H9 (cell line): Measurements from ENCODE around the gene ANKDD1A. TPM values are rescaled to one million over a fixed set of nuclear protein-coding genes. Genes with fewer than 3 reads are reported as not detected.

Experiments used
- DNase-seq: peaks from one replicate; pipeline ENCODE4 v3.0.0-alpha.2; 2017
- H2AFZ ChIP-seq: one replicate; pipeline ENCODE4 v1.6.1; 2013; ENCODE audit warnings: mild to moderate bottlenecking, low read length, control low read depth, moderate library complexity
- H2AK5ac ChIP-seq: 2 replicates; pipeline ENCODE4 v1.6.1; 2013; ENCODE audit warnings: low read length, control low read depth, mixed read lengths; ENCODE audit not compliant: insufficient read length
- H2BK120ac ChIP-seq: one replicate; pipeline ENCODE4 v1.6.1; 2013; ENCODE audit warnings: low read depth, mild to moderate bottlenecking, low read length, control low read depth, inconsistent platforms; ENCODE audit not compliant: poor library complexity, severe bottlenecking
- H2BK12ac ChIP-seq: 2 replicates; pipeline ENCODE4 v1.6.1; 2013; ENCODE audit warnings: low read length, control low read depth, mixed read lengths, low read depth; ENCODE audit not compliant: insufficient read length
- H2BK15ac ChIP-seq: 2 replicates; pipeline ENCODE4 v1.6.1; 2013; ENCODE audit warnings: low read depth, low read length, control low read depth
- H2BK20ac ChIP-seq: one replicate; pipeline ENCODE4 v1.6.1; 2013; ENCODE audit warnings: low read depth, mild to moderate bottlenecking, low read length, control low read depth, inconsistent platforms; ENCODE audit not compliant: poor library complexity, severe bottlenecking
- H2BK5ac ChIP-seq: 2 replicates; pipeline ENCODE4 v1.6.1; 2013; ENCODE audit warnings: low read length, control low read depth, mixed read lengths; ENCODE audit not compliant: insufficient read length
- H3K14ac ChIP-seq: 2 replicates; pipeline ENCODE4 v1.6.1; 2013; ENCODE audit warnings: low read length, control low read depth; ENCODE audit not compliant: insufficient read depth
- H3K18ac ChIP-seq: 2 replicates; pipeline ENCODE4 v1.6.1; 2013; ENCODE audit warnings: low read depth, mild to moderate bottlenecking, mixed read lengths, low read length, control low read depth; ENCODE audit not compliant: insufficient read length
- H3K23ac ChIP-seq: 2 replicates; pipeline ENCODE4 v1.6.1; 2013; ENCODE audit warnings: low read length, control low read depth, mixed read lengths, low read depth; ENCODE audit not compliant: insufficient read length
- H3K23me2 ChIP-seq: 2 replicates; pipeline ENCODE4 v1.6.1; 2013; ENCODE audit warnings: low read depth, mild to moderate bottlenecking, mixed read lengths, low read length, control low read depth; ENCODE audit not compliant: insufficient read length, poor library complexity, severe bottlenecking
- H3K27ac ChIP-seq: 2 replicates; pipeline ENCODE4 v1.5.1; 2013; ENCODE audit warnings: low read length, control low read depth, mixed read lengths, low read depth; ENCODE audit not compliant: insufficient read length
- H3K27me3 ChIP-seq: 2 replicates; pipeline ENCODE4 v1.6.1; 2013; ENCODE audit warnings: low read length, control low read depth, inconsistent platforms; ENCODE audit not compliant: insufficient read depth
- H3K4ac ChIP-seq: 2 replicates; pipeline ENCODE4 v1.6.1; 2013; ENCODE audit warnings: low read depth, mild to moderate bottlenecking, control low read depth, inconsistent platforms, low read length, moderate library complexity
- H3K4me1 ChIP-seq: 2 replicates; pipeline ENCODE4 v1.6.1; 2013; ENCODE audit warnings: low read length, control low read depth, inconsistent platforms; ENCODE audit not compliant: insufficient read depth
- H3K4me2 ChIP-seq: 2 replicates; pipeline ENCODE4 v1.6.1; 2013; ENCODE audit warnings: low read length, control low read depth, mixed read lengths; ENCODE audit not compliant: insufficient read length, insufficient read depth
- H3K56ac ChIP-seq: 2 replicates; pipeline ENCODE4 v1.6.1; 2013; ENCODE audit warnings: low read depth, mild to moderate bottlenecking, mixed read lengths, low read length, control low read depth; ENCODE audit not compliant: insufficient read length
- H3K79me1 ChIP-seq: 2 replicates; pipeline ENCODE4 v1.6.1; 2013; ENCODE audit warnings: low read depth, mild to moderate bottlenecking, moderate library complexity, low read length, control low read depth, inconsistent platforms; ENCODE audit not compliant: insufficient read depth, poor library complexity, severe bottlenecking
- H3K79me2 ChIP-seq: 2 replicates; pipeline ENCODE4 v1.6.1; 2013; ENCODE audit warnings: low read length, control low read depth, inconsistent platforms; ENCODE audit not compliant: insufficient read depth
- H3K9ac ChIP-seq: 2 replicates; pipeline ENCODE4 v1.6.1; 2013; ENCODE audit warnings: low read length, control low read depth, mixed read lengths; ENCODE audit not compliant: insufficient read length; ENCODE audit errors: extremely low read depth
- H3K9me3 ChIP-seq: one replicate; pipeline ENCODE4 v1.6.1; 2013; ENCODE audit warnings: low read depth, low read length, inconsistent platforms; ENCODE audit not compliant: control insufficient read depth
- H3T11ph ChIP-seq: one replicate; pipeline ENCODE4 v1.6.1; 2013; ENCODE audit warnings: mild to moderate bottlenecking, low read length, control low read depth, inconsistent platforms
- H4K20me1 ChIP-seq: one replicate; pipeline ENCODE4 v1.6.1; 2013; ENCODE audit not compliant: control insufficient read depth, insufficient read length, insufficient read depth
- H4K5ac ChIP-seq: 2 replicates; pipeline ENCODE4 v1.6.1; 2013; ENCODE audit warnings: low read depth, mild to moderate bottlenecking, mixed read lengths, low read length, control low read depth; ENCODE audit not compliant: insufficient read length
- H4K8ac ChIP-seq: replicated peaks from 2 replicates; pipeline ENCODE4 v1.6.1; 2013; ENCODE audit warnings: low read length, control low read depth, mixed read lengths, low read depth; ENCODE audit not compliant: insufficient read length
- H4K91ac ChIP-seq: 2 replicates; pipeline ENCODE4 v1.6.1; 2013; ENCODE audit warnings: low read depth, mild to moderate bottlenecking, moderate library complexity, mixed read lengths, low read length, control low read depth; ENCODE audit not compliant: insufficient read length
- H3K27ac Mint-ChIP-seq, 3 experiments: 2 replicates in 2 of 3; 3 replicates in 1 of 3; pipeline ENCODE4 v1.8.0; 2020 to 2021; ENCODE audit warnings: mixed read lengths in 3 of 3, mild to moderate bottlenecking in 1 of 3, moderate library complexity in 1 of 3
- H3K27me3 Mint-ChIP-seq: 2 replicates; pipeline ENCODE4 v1.8.0; 2021; ENCODE audit warnings: low read depth, mild to moderate bottlenecking, moderate library complexity, mixed read lengths
- H3K36me3 Mint-ChIP-seq, 3 experiments: 2 replicates in 2 of 3; 3 replicates in 1 of 3; pipeline ENCODE4 v1.8.0; 2020 to 2021; ENCODE audit warnings: low read depth in 3 of 3, mixed read lengths in 3 of 3; ENCODE audit not compliant: insufficient read depth in 1 of 3
- H3K4me1 Mint-ChIP-seq, 2 experiments: 2 replicates each; pipeline ENCODE4 v1.8.0; 2020; ENCODE audit warnings: mixed read lengths in 2 of 2
- H3K4me3 Mint-ChIP-seq, 2 experiments: 2 replicates in 1 of 2; 3 replicates in 1 of 2; pipeline ENCODE4 v1.8.0; 2020 to 2021; ENCODE audit warnings: mild to moderate bottlenecking in 2 of 2, mixed read lengths in 2 of 2, moderate library complexity in 1 of 2
- H3K9me3 Mint-ChIP-seq, 2 experiments: 2 replicates in 1 of 2; 3 replicates in 1 of 2; pipeline ENCODE4 v1.8.0; 2020; ENCODE audit warnings: mild to moderate bottlenecking in 2 of 2, mixed read lengths in 2 of 2, moderate library complexity in 1 of 2
- WGBS: extraction: QIAGEN DNeasy Blood & Tissue Kit; methylation state at CpG from one replicate; pipeline ENCODE4 v1.1.7; 2013; ENCODE audit warnings: missing lambda C conversion rate, low lambda C conversion rate, mixed read lengths; ENCODE audit not compliant: insufficient read length; ENCODE audit errors: extremely low coverage; 5-methylcytosine and 5-hydroxymethylcytosine counted together
- total RNA-seq: library from RNA; stranded (reverse); gene quantifications from 2 replicates; pipeline ENCODE4 v1.2.1, GENCODE V29; 2021
- TF ChIP-seq, protein P1 (sequence below): fragments of 200-600 bp; sonication (generic); conservative IDR thresholded peaks from 3 replicates; pipeline ENCODE4 v1.8.0; 2021; ENCODE audit warnings: antibody characterized with exemption, mild to moderate bottlenecking

The ANKDD1A gene
- total RNA-seq, 1 experiment from 2014 or later, result 3.7 TPM

DNA sequence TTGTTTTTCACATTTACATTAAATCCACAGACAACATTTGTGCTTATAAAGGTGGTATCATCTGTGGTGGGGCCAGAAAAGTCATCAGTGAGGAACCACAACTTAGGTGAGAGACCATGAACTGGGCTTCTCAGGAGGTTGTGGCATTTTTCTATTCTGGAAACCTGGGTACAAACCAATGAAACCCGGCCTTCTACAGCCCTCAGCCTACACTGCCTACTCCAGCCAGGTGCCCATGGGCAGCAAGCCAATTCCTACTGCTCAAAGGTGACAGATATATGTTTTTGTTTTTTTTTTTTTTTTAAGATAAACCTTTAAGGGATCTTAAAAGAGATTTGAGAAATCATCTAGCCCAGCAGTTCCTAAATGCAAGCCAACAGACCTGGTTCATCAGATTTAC is 57.7 kb downstream of the ANKDD1A start:
- no peaks in the 10 kb centered on the region for H4K20me1 ChIP-seq
- Mint-ChIP-seq H3K4me3 (no peak overlapping the region), H3K36me3 (peaks cover 27 to 70% (median 44%) of the 10 kb centered on the region in 3 experiments), H3K27ac (no peak overlapping the region), H3K9me3 (no peaks in the 10 kb centered on the region), H3K4me1 (no peaks in the 10 kb centered on the region), H3K27me3 (no peaks in the 10 kb centered on the region)
- H3K9ac ChIP-seq, result no peak overlapping the region
- H3K9me3 ChIP-seq, result no peaks in the 10 kb centered on the region
- no peak overlapping the region for H3T11ph ChIP-seq
- H2BK20ac ChIP-seq, result no peak overlapping the region
- H3K79me2 ChIP-seq, result no peaks in the 10 kb centered on the region
- H3K23me2 ChIP-seq, result no peaks in the 10 kb centered on the region
- H3K79me1 ChIP-seq, result no peaks in the 10 kb centered on the region
- H3K4me1 ChIP-seq, result no peaks in the 10 kb centered on the region
- DNase-seq, result no peak
- H2AFZ ChIP-seq, result no peak overlapping the region
- H3K18ac ChIP-seq, result no peak overlapping the region
- TF ChIP-seq, protein P1, sequence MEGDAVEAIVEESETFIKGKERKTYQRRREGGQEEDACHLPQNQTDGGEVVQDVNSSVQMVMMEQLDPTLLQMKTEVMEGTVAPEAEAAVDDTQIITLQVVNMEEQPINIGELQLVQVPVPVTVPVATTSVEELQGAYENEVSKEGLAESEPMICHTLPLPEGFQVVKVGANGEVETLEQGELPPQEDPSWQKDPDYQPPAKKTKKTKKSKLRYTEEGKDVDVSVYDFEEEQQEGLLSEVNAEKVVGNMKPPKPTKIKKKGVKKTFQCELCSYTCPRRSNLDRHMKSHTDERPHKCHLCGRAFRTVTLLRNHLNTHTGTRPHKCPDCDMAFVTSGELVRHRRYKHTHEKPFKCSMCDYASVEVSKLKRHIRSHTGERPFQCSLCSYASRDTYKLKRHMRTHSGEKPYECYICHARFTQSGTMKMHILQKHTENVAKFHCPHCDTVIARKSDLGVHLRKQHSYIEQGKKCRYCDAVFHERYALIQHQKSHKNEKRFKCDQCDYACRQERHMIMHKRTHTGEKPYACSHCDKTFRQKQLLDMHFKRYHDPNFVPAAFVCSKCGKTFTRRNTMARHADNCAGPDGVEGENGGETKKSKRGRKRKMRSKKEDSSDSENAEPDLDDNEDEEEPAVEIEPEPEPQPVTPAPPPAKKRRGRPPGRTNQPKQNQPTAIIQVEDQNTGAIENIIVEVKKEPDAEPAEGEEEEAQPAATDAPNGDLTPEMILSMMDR, result no peak
- H3K4ac ChIP-seq, result no peak overlapping the region
- no peak overlapping the region for H2BK12ac ChIP-seq
- no peak overlapping the region for H3K27ac ChIP-seq
- no peak overlapping the region for H3K4me2 ChIP-seq
- no peak overlapping the region for H2AK5ac ChIP-seq
- no peak overlapping the region for H3K23ac ChIP-seq
- WGBS, result no CpG with 5 or more reads among the region's 1 CpG
- no peak overlapping the region for H2BK5ac ChIP-seq
- H3K56ac ChIP-seq, result no peak overlapping the region
- H2BK120ac ChIP-seq, result no peak overlapping the region
- no peak overlapping the region for H2BK15ac ChIP-seq
- no peak overlapping the region for H4K5ac ChIP-seq
- no peak overlapping the region for H4K8ac ChIP-seq
- H3K14ac ChIP-seq, result no peak overlapping the region
- H3K27me3 ChIP-seq, result no peaks in the 10 kb centered on the region
- no peak overlapping the region for H4K91ac ChIP-seq
